RWPE2 (cell line): Measurements from ENCODE around the gene DDX27.

Experiments
- ATAC-seq: fragments of 200-7000 bp; cut with Tn5 transposase; 3 replicates; pipeline ENCODE4 v1.9.1; 2021; ENCODE audit warnings: low read depth
- DNase-seq: peaks from one replicate; pipeline ENCODE4 v3.0.0-alpha.2; 2020; ENCODE audit warnings: low spot score
- H3K27ac ChIP-seq: fragments of 450-650 bp; 2 replicates; pipeline ENCODE4 v1.5.1; 2017; ENCODE audit warnings: mild to moderate bottlenecking; ENCODE audit not compliant: poor library complexity, severe bottlenecking
- H3K27me3 ChIP-seq: fragments of 250-450 bp; sonication (Bioruptor Pico); 2 replicates; pipeline ENCODE4 v1.5.1; 2021; ENCODE audit warnings: mild to moderate bottlenecking, moderate library complexity; ENCODE audit not compliant: insufficient read depth, poor library complexity, severe bottlenecking
- H3K36me3 ChIP-seq: fragments of 250-450 bp; sonication (Bioruptor Pico); 2 replicates; pipeline ENCODE4 v1.5.1; 2020; ENCODE audit warnings: low read depth, mild to moderate bottlenecking, moderate library complexity
- H3K4me1 ChIP-seq: fragments of 250-450 bp; sonication (Bioruptor Pico); 2 replicates; pipeline ENCODE4 v1.5.1; 2021; ENCODE audit warnings: mild to moderate bottlenecking, moderate library complexity; ENCODE audit not compliant: insufficient read depth, poor library complexity, severe bottlenecking
- H3K4me3 ChIP-seq: fragments of 250-450 bp; sonication (Bioruptor Pico); 2 replicates; pipeline ENCODE4 v1.5.1; 2021; ENCODE audit warnings: mild to moderate bottlenecking, moderate library complexity; ENCODE audit not compliant: severe bottlenecking
- H3K9me3 ChIP-seq: fragments of 250-450 bp; sonication (Bioruptor Pico); 2 replicates; pipeline ENCODE4 v1.5.1; 2021; ENCODE audit warnings: mild to moderate bottlenecking, moderate library complexity; ENCODE audit not compliant: severe bottlenecking
- CTCF ChIP-seq: fragments of 450-650 bp; IDR thresholded peaks from one replicate; pipeline ENCODE4 v1.5.1; 2017; ENCODE audit warnings: mild to moderate bottlenecking, moderate library complexity; ENCODE audit not compliant: poor library complexity, severe bottlenecking

Gene DDX27

DNA sequence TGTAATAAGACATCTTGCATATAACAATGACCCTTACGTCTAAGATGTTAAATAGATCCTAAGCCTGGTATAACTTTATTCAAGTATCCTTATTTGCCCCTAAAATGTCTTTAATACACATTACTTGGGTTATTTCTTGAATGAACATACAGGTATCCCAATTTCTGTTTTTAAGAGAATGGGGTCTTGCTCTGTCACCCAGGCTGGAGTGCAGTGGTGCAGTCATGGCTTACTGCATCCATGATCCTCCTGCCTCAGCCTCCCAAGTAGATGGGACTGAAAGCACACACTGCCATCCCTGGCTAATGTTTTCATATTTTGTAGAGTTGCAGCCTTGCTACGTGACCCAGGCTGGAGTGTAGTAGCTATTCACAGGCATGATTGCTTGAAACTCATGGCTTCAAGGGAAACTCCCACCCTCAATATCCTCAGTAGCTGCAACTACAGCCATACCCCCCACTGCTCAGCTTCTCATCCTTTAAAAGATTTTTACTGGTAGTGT lies 69.1 kb downstream of the DDX27 start:
- peaks cover 19% of the 10 kb centered on the region for H3K9me3 ChIP-seq
- TF ChIP-seq CTCF: no peak
- no peak for DNase-seq
- no peak overlapping the region for H3K4me3 ChIP-seq
- H3K4me1 ChIP-seq: peaks cover 44% of the 10 kb centered on the region
- no peak for ATAC-seq
- peak overlapping the region; percentile 87 for H3K27ac ChIP-seq
- peaks cover 86% of the 10 kb centered on the region for H3K36me3 ChIP-seq
- no peaks in the 10 kb centered on the region for H3K27me3 ChIP-seq

DNA sequence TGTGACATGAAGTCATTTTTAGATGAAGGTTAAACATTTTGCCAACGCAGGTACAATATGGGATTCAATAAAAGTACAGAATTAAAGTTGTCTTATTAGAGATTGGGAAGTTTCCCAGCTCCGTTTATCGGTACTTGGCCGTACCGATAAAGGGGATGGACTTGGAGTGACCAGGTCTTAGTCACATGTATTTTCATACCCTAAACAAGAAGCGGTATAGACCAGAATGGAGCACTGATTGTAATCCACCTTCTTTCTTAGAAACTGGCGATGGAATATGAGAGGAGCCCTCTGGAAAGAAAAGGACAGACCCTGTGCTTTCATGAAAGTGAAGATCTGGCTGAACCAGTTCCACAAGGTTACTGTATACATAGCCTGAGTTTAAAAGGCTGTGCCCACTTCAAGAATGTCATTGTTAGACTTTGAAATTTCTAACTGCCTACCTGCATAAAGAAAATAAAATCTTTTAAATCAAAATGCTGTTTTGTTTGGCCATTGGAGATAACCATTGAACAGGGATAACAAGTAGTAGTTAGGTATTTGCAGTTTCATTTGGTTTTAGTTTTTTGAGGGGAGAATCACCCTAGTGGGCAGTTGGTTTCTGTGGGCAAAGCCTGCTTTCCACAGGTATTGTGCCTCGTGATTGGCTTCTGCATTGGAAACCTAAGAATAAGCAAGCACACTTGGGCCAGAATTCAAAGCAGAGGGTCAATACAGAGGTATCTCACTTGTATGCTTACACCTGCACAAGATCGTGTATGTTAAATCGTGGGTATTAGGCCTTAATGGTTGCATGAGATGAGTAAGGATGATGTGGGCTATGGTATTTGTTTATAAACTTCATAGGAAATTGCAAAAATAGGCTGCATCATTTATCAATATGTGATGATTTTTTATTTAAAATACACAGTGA lies 69.8 kb downstream of the DDX27 start:
- Histone ChIP-seq H3K9me3 (peaks cover 19% of the 10 kb centered on the region), H3K4me1 (peaks cover 39% of the 10 kb centered on the region), H3K27ac (peak overlapping the region; percentile 87), H3K36me3 (peaks cover 78% of the 10 kb centered on the region), H3K27me3 (no peaks in the 10 kb centered on the region), H3K4me3 (no peak overlapping the region)
- DNase-seq: no peak
- ATAC-seq: peak; percentile 7; the same call in 1 of the 3 replicates
- TF ChIP-seq CTCF: no peak

DNA sequence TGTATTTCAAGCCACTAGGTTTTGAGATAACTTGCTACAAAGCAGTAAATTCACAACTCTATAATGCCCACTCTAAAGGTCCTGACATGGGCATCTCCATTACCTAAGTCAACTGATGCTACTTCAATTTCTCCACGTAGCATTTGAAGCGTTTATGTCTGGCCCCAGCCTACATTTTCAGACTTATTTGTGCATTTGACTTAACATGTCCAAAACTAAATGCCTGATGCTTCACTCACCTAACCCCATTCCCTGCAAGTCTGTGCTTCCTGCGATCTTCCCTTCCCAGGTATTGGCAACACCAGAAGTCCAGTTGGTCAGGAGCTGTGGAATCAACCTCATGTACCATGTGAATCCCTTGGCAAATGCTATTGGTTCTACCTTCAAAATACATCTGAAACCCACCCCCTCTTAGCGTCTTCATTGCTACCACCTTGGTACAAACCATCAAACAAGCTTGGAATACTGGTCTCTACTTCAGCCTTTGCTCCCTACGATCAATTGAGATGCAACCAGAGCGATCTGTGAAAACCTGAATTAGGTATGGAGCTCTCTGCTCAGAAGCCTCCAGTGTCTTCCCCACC lies 71.5 kb downstream of the DDX27 start:
- no peak for DNase-seq
- Histone ChIP-seq H3K4me1 (peaks cover 32% of the 10 kb centered on the region), H3K4me3 (no peak overlapping the region), H3K36me3 (peaks cover 62% of the 10 kb centered on the region), H3K9me3 (peaks cover 14% of the 10 kb centered on the region), H3K27me3 (no peaks in the 10 kb centered on the region), H3K27ac (no peak overlapping the region)
- no peak for TF ChIP-seq CTCF
- ATAC-seq: peak; percentile 1; the same call in 2 of the 3 replicates

DNA sequence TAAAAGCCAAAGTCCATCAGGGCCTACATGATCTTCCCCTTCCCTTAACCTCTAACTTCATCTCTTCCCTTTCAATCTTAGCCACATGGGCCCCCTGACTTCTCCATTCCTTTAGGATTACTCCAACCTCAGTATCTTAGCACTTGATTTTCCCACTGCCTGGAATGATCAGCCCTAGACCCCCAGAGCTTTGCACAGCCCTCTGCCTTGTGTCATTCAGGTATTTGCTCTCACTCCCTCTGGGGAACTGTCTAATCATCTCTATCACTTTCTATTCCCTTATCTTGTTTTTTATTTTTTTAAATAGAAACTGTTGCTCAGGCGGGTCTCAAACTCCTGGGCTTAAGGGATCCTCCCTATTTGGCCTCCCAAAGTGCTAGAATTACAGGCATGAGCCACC lies 72.0 kb downstream of the DDX27 start:
- no peak for TF ChIP-seq CTCF
- DNase-seq: no peak
- Histone ChIP-seq H3K27ac (no peak overlapping the region), H3K4me3 (no peak overlapping the region), H3K36me3 (peaks cover 57% of the 10 kb centered on the region), H3K4me1 (peaks cover 29% of the 10 kb centered on the region), H3K9me3 (peaks cover 10% of the 10 kb centered on the region), H3K27me3 (no peaks in the 10 kb centered on the region)
- ATAC-seq: peak; percentile 2
